IPS DF 19.7 (cell line): Measurements from ENCODE around the gene GLRX5.
"Not testable (repeated sequence)": the region's sequence is repeated elsewhere in the genome, so short reads cannot be mapped to it uniquely, and the experiment has no call there.

Experiments used
- DNase-seq: peaks from one replicate; pipeline ENCODE4 v3.0.0-alpha.2; 2013; ENCODE audit warnings: low read depth, low spot score

GLRX5 gene

GRCh38 chr14:95557291-95557690, 22.4 kb downstream of the GLRX5 start:
- no peak for DNase-seq

DNA sequence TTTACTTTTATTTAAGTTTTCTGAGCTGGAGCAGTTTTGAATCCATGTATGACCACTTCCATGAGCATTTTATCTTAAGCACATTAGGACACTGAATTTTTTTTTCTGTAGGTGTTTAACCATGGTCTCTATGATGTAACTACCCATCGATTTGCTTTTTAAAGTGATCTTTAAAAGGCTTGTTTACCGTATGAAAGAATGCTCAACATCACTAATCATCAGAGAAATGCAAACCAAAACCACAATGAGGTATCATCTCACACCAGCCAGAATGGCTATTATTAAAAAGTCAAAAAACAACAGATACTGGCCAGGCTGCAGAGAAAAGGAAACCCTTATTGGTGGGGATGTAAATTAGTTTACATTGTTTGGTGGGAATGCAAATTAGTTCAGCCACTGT, 23.0 kb downstream of the GLRX5 start:
- DNase-seq, result no peak

DNA sequence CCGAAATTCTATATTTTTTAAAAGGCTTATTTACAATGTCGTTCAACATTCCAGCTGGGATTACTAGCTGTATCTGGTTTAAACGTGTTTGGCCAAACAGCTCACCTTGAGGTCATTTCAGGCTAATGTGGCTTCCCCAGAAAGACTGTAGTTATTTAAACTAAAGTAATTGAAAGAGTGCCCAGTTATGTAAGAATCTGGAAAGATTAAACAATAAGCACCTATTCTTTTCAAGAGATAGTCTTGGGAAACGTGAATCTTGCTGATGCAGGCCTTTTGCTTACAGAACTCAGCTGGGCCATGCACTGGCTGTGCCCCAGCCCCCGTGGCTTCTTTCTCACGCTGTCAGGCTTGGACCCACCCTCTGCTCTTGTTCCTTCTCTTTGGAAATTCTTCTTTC, 24.4 kb downstream of the GLRX5 start:
- DNase-seq, result no peak

- DNase-seq, result peak; percentile 65
These were observed 26.2 kb downstream of the GLRX5 start for GRCh38 chr14:95561001-95561412.

DNA sequence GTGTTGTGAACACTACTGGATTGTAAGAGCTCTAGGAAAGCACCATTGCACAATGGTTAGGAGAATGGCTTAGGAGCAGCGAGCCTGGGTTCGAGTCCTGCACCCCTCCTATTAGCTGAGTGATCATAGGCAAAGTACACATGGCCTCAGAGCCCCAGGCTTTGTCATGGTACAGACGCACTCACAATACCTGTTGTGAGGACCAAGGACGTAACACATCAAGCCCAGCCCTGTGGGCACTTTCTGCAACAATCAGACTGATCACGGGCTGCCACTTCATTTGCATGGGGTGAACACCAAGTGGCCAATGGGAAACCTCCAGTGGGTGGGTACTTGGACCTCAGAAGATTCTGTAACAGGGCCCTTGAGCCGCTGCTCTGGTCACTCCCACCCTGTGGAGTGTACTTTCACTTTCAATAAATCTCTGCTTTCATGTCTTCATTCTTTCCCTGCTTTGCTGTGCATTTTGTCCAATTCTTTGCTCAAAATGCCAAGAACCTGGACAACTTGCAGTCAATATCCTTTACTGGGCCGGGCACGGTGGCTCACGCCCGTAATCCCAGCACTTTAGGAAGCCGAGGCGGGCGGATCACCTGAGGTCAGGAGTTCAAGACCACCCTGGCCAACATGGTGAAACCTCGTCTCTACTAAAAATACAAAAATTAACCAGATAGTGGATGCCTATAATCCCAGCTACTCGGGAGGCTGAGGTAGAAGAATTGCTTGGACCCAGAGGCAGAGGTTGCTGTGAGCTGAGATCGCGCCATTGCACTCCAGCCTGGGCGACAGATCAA, 28.2 kb downstream of the GLRX5 start:
- no peak for DNase-seq

DNA sequence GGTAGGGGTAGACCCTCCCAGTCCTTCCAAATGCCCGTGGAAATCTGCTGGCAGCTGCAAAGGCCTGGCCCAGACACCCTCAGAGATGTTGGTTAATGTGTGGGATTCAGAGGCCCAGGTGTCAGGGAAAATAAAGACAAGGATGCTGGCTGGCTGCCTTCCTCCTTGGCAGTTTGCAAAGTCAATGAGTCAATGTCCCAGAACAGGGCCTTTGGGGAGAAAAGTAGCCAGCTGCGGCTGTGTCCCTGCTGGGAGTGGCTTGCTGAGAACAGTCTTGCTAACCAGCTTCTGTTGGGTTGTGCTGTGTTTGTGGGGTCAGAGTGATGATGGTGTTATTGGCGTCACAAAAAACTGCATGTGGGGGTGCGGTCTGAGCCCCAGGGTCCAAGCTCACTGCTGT, 29.2 kb downstream of the GLRX5 start:
- DNase-seq, result no peak

- DNase-seq, result no peak
These were observed 34.6 kb downstream of the GLRX5 start for GRCh38 chr14:95569440-95569839.

- no peak for DNase-seq
These were observed 38.5 kb downstream of the GLRX5 start for GRCh38 chr14:95573313-95573712.

DNA sequence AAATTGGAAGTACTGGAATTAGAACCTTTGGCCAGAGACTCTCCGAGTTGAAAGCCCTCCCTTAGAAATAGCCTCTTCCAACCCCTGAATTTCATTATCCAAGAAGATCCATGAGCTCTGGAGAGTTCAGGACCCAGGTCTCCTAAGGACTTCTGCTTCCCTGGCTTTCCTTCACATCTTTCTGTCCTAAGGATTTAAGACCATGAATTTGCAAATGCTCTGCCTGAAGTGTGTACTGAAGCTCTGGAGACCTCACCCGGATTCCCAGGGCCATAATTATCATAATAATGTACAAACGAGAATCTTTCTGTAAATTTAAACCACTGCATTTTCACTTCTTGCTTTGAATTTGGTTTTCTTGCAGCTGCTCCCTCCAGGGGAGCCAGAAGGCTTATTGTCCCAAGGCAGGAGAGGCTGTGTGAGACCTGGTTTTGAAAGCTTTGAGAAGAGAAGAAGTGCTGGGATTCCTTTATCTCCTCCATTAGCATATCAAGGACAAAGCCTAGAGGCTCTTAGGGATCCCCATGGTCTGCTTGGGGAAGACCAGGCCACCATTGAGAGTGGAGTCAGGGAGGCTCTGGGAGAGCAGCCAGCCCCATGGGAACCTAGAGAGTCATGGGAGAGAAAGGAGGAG, 41.1 kb downstream of the GLRX5 start:
- peak; percentile 71 for DNase-seq

GRCh38 chr14:95577067-95577800, 42.4 kb downstream of the GLRX5 start:
- no peak for DNase-seq

- no peak for DNase-seq
These were observed 43.0 kb downstream of the GLRX5 start for GRCh38 chr14:95577870-95578269.

DNA sequence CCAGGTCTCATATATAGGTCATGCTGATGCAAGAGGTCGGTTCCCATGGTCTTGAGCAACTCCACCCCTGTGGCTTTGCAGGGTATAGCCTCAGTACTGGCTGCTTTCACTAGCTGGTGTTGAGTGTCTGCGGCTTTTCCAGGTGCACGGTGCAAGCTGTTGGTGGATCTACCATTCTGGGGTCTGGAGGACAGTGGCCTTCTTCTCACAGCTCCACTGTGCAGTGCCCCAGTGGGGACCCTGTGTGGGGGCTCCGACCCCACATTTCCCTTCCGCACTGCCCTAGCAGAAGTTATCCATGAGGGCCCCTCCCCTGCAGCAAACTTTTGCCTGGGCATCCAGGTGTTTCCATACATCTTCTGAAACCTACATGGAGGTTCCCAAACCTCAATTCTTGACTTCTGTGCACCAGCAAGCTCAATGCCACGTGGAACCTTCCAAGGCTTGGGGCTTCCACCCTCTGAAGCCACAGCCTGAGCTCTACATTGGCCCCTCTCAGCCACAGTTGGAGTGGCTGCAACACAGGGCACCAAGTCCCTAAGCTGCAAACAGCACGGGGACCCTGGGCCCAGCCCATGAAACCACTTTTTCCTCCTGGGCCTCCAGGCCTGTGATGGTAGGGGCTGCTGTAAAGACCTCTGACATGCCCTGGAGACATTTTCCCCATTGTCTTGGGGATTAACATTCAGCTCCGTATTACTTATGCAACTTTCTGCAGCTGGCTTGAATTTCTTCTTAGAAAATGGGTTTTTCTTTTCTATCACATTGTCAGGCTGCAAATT, 49.2 kb downstream of the GLRX5 start:
- not testable (repeated sequence) for DNase-seq

- no peak for DNase-seq
These were observed 51.2 kb downstream of the GLRX5 start for GRCh38 chr14:95585953-95586620.

GRCh38 chr14:95591182-95591581, 56.3 kb downstream of the GLRX5 start:
- DNase-seq, result not testable (repeated sequence)
